SK-N-SH treated with all-trans-retinoic acid at 6 μM for 48 hours (cell line): ENCODE results near the gene ZNF44.
A peak's percentile ranks its signal among the peaks of the same experiment; 100 is the strongest.

Source experiments
- ATAC-seq: fragments of 200-7000 bp; cut with Tn5 transposase; 3 replicates; pipeline ENCODE4 v1.9.1; 2020; ENCODE audit warnings: mild to moderate bottlenecking, moderate library complexity
- ARNTL ChIP-seq: fragments of 450-650 bp; formaldehyde crosslinking; IDR thresholded peaks from 2 replicates; pipeline ENCODE4 v1.5.0; 2020; ENCODE audit warnings: low read depth, mild to moderate bottlenecking, moderate library complexity, borderline replicate concordance
- BACH2 ChIP-seq: fragments of 250-450 bp; sonication (Bioruptor Pico); IDR thresholded peaks from 2 replicates; pipeline ENCODE4 v1.9.0; 2021; ENCODE audit warnings: mild to moderate bottlenecking, borderline replicate concordance
- CREB5 ChIP-seq: fragments of 250-450 bp; sonication (Bioruptor Pico); IDR thresholded peaks from 2 replicates; pipeline ENCODE4 v1.5.1; 2020; ENCODE audit warnings: low read depth, mild to moderate bottlenecking, moderate library complexity
- CSDC2 ChIP-seq: fragments of 250-450 bp; sonication (Bioruptor Pico); IDR thresholded peaks from 2 replicates; pipeline ENCODE4 v1.5.0; 2020; ENCODE audit warnings: mild to moderate bottlenecking, moderate library complexity
- CSRNP3 ChIP-seq: fragments of 250-450 bp; sonication (Bioruptor Pico); IDR thresholded peaks from 2 replicates; pipeline ENCODE4 v1.5.1; 2021; ENCODE audit warnings: mild to moderate bottlenecking, moderate library complexity
- ESRRG ChIP-seq: fragments of 250-450 bp; sonication (Bioruptor Pico); IDR thresholded peaks from 2 replicates; pipeline ENCODE4 v1.6.1; 2021; ENCODE audit warnings: mild to moderate bottlenecking
- GLIS3 ChIP-seq: fragments of 250-450 bp; sonication (Bioruptor Pico); IDR thresholded peaks from 2 replicates; pipeline ENCODE4 v1.5.0; 2020; ENCODE audit warnings: mild to moderate bottlenecking, moderate library complexity
- ISL1 ChIP-seq: fragments of 250-450 bp; sonication (Bioruptor Pico); IDR thresholded peaks from 2 replicates; pipeline ENCODE4 v2.1.2; 2022; ENCODE audit warnings: mild to moderate bottlenecking, moderate library complexity
- OSR1 ChIP-seq: fragments of 250-450 bp; sonication (Bioruptor Pico); IDR thresholded peaks from 2 replicates; pipeline ENCODE4 v1.8.0; 2022; ENCODE audit warnings: moderate library complexity, mild to moderate bottlenecking, inconsistent platforms
- PATZ1 ChIP-seq: fragments of 250-450 bp; sonication (Bioruptor Pico); IDR thresholded peaks from 2 replicates; pipeline ENCODE4 v1.8.0; 2020; ENCODE audit warnings: mild to moderate bottlenecking, moderate library complexity, borderline replicate concordance
- POU6F1 ChIP-seq: fragments of 250-450 bp; sonication (Bioruptor Pico); IDR thresholded peaks from 2 replicates; pipeline ENCODE4 v1.8.0; 2021; ENCODE audit warnings: low read depth, mild to moderate bottlenecking, moderate library complexity, borderline replicate concordance
- PPARA ChIP-seq: fragments of 250-450 bp; sonication (Bioruptor Pico); IDR thresholded peaks from 2 replicates; pipeline ENCODE4 v1.5.0; 2020; ENCODE audit warnings: mild to moderate bottlenecking, borderline replicate concordance
- RARB ChIP-seq: fragments of 250-450 bp; sonication (Bioruptor Pico); IDR thresholded peaks from 2 replicates; pipeline ENCODE4 v1.8.0; 2021; ENCODE audit warnings: mild to moderate bottlenecking, moderate library complexity
- SNAI2 ChIP-seq: fragments of 250-450 bp; sonication (Bioruptor Pico); IDR thresholded peaks from 2 replicates; pipeline ENCODE4 v1.5.0; 2020; ENCODE audit warnings: mild to moderate bottlenecking, moderate library complexity
- TCF4 ChIP-seq: fragments of 250-450 bp; sonication (Bioruptor Pico); IDR thresholded peaks from 2 replicates; pipeline ENCODE4 v1.8.0; 2021; ENCODE audit warnings: mild to moderate bottlenecking, moderate library complexity, borderline replicate concordance
- TOX ChIP-seq: fragments of 250-450 bp; sonication (Bioruptor Pico); IDR thresholded peaks from 2 replicates; pipeline ENCODE4 v1.8.0; 2021; ENCODE audit warnings: mild to moderate bottlenecking, moderate library complexity, borderline replicate concordance
- TSHZ2 ChIP-seq: fragments of 250-450 bp; sonication (Bioruptor Pico); IDR thresholded peaks from 2 replicates; pipeline ENCODE4 v1.5.0; 2020; ENCODE audit warnings: mild to moderate bottlenecking, moderate library complexity
- ZFP3 ChIP-seq: fragments of 250-450 bp; sonication (Bioruptor Pico); IDR thresholded peaks from 2 replicates; pipeline ENCODE4 v1.5.0; 2020; ENCODE audit warnings: mild to moderate bottlenecking, moderate library complexity
- ZFP30 ChIP-seq: fragments of 450-650 bp; formaldehyde crosslinking; IDR thresholded peaks from 2 replicates; pipeline ENCODE4 v1.5.0; 2022; ENCODE audit warnings: mild to moderate bottlenecking, moderate library complexity
- ZNF565 ChIP-seq: fragments of 450-650 bp; formaldehyde crosslinking; conservative IDR thresholded peaks from 2 replicates; pipeline ENCODE4 v1.5.0; 2020; ENCODE audit warnings: low read depth, mild to moderate bottlenecking, moderate library complexity
- ZNF70 ChIP-seq: fragments of 450-650 bp; formaldehyde crosslinking; IDR thresholded peaks from 2 replicates; pipeline ENCODE4 v1.5.0; 2020; ENCODE audit warnings: mild to moderate bottlenecking, moderate library complexity

ZNF44 gene

GRCh38 chr19:12293777-12294248 lies 870 bp downstream of the ZNF44 start:
- ATAC-seq, result peak; percentile 78
- TF ChIP-seq POU6F1, result no peak
- TF ChIP-seq OSR1 (CRISPR knock-in tag), result no peak
- TF ChIP-seq ESRRG (CRISPR knock-in tag), result no peak
- no peak for TF ChIP-seq TCF4 (CRISPR knock-in tag)
- no peak for TF ChIP-seq GLIS3 (CRISPR knock-in tag)
- no peak for TF ChIP-seq ARNTL
- no peak for TF ChIP-seq ZFP3

- ATAC-seq, result no peak
- TF ChIP-seq ZFP3 (no peak), TCF4 (CRISPR knock-in tag) (no peak), ZNF565 (CRISPR knock-in tag) (no peak), PPARA (CRISPR knock-in tag) (no peak), CSDC2 (CRISPR knock-in tag) (no peak), ZFP30 (no peak), CSRNP3 (CRISPR knock-in tag) (no peak), TOX (CRISPR knock-in tag) (no peak), ARNTL (no peak), TSHZ2 (no peak), CREB5 (CRISPR knock-in tag) (no peak), RARB (CRISPR knock-in tag) (no peak), PATZ1 (CRISPR knock-in tag) (no peak), POU6F1 (no peak)
Observed at GRCh38 chr19:12289790-12290065, 5.0 kb downstream of the ZNF44 start.

- TF ChIP-seq ZNF565 (CRISPR knock-in tag), result no peak
- TF ChIP-seq BACH2 (CRISPR knock-in tag), result no peak
- ATAC-seq, result no peak
Observed at GRCh38 chr19:12287958-12288500, 6.7 kb downstream of the ZNF44 start.

- no peak for ATAC-seq
- TF ChIP-seq ZNF70 (CRISPR knock-in tag), result no peak
- no peak for TF ChIP-seq GLIS3 (CRISPR knock-in tag)
- no peak for TF ChIP-seq ZNF565 (CRISPR knock-in tag)
- no peak for TF ChIP-seq SNAI2 (CRISPR knock-in tag)
- no peak for TF ChIP-seq ISL1 (CRISPR knock-in tag)
- no peak for TF ChIP-seq ESRRG (CRISPR knock-in tag)
- TF ChIP-seq ZFP30, result no peak
- no peak for TF ChIP-seq TSHZ2
- TF ChIP-seq PATZ1 (CRISPR knock-in tag), result no peak
- TF ChIP-seq TOX (CRISPR knock-in tag), result no peak
Observed at GRCh38 chr19:12284631-12285030, 10.1 kb downstream of the ZNF44 start.
